Liver (tissue), 9 donors: ENCODE results near the gene TBC1D5. TPM values are rescaled to one million over a fixed set of nuclear protein-coding genes. Genes with fewer than 3 reads are reported as not detected.

Experiments
- DNase-seq: peaks from one replicate; pipeline ENCODE4 v3.0.0-alpha.2; 2017; ENCODE audit warnings: low spot score
- H3K27ac ChIP-seq, 2 donors: one replicate each; pipeline ENCODE4 v1.7.0; 2013; ENCODE audit warnings: inconsistent platforms in 2 of 2, low read length in 2 of 2, control low read depth in 1 of 2, low read depth in 1 of 2, mild to moderate bottlenecking in 1 of 2
- H3K27me3 ChIP-seq, 4 donors: one replicate each; pipeline versions ENCODE4 v1.6.1 to v1.7.0; 2013; ENCODE audit warnings: low read length in 3 of 4, inconsistent platforms in 1 of 4, mild to moderate bottlenecking in 1 of 4, moderate library complexity in 1 of 4; ENCODE audit not compliant: control insufficient read depth in 4 of 4, insufficient read depth in 4 of 4
- H3K36me3 ChIP-seq, 4 donors: one replicate each; pipeline versions ENCODE4 v1.6.1 to v1.7.0; 2013; ENCODE audit warnings: low read length in 3 of 4, mild to moderate bottlenecking in 3 of 4, low read depth in 1 of 4, moderate library complexity in 1 of 4; ENCODE audit not compliant: control insufficient read depth in 4 of 4, insufficient read depth in 3 of 4
- H3K4me1 ChIP-seq, 4 donors: one replicate each; pipeline versions ENCODE4 v1.6.1 to v1.7.0; 2013; ENCODE audit warnings: low read length in 3 of 4, mild to moderate bottlenecking in 3 of 4, moderate library complexity in 1 of 4; ENCODE audit not compliant: control insufficient read depth in 4 of 4, insufficient read depth in 4 of 4
- H3K4me3 ChIP-seq, 3 donors: one replicate each; pipeline versions ENCODE4 v1.6.1 to v1.7.0; 2013; ENCODE audit warnings: low read length in 3 of 3, control low read depth in 1 of 3, low read depth in 1 of 3, mild to moderate bottlenecking in 1 of 3
- H3K9ac ChIP-seq, 2 donors: one replicate each; pipeline ENCODE4 v1.7.0; 2013; ENCODE audit warnings: low read length in 2 of 2, mild to moderate bottlenecking in 2 of 2, moderate library complexity in 2 of 2, control low read depth in 1 of 2, low read depth in 1 of 2
- H3K9me3 ChIP-seq, 4 donors: one replicate each; pipeline versions ENCODE4 v1.6.1 to v1.7.0; 2013; ENCODE audit warnings: low read length in 3 of 4; ENCODE audit not compliant: control insufficient read depth in 4 of 4
- CTCF ChIP-seq: fragments of 150-350 bp; IDR thresholded peaks from 2 replicates; pipeline ENCODE4 v1.5.1; 2017; ENCODE audit warnings: improper control_type of control experiment, low read depth, low read length; ENCODE audit not compliant: missing input control
- EGR1 ChIP-seq, 2 donors: IDR thresholded peaks; 2 replicates each; pipeline ENCODE4 v1.6.1; 2016 to 2018; ENCODE audit warnings: antibody characterized with exemption in 2 of 2, low read depth in 2 of 2
- FOXA1 ChIP-seq: IDR thresholded peaks from 2 replicates; pipeline ENCODE4 v1.6.1; 2016; ENCODE audit warnings: antibody characterized with exemption
- FOXA2 ChIP-seq: IDR thresholded peaks from 2 replicates; pipeline ENCODE4 v1.6.1; 2016; ENCODE audit warnings: antibody characterized with exemption
- JUND ChIP-seq, 2 donors: IDR thresholded peaks; 2 replicates each; pipeline ENCODE4 v1.6.1; 2016; ENCODE audit warnings: antibody characterized with exemption in 2 of 2
- NR2F2 ChIP-seq: IDR thresholded peaks from 2 replicates; pipeline ENCODE4 v1.6.1; 2016; ENCODE audit warnings: antibody characterized with exemption
- REST ChIP-seq: IDR thresholded peaks from 2 replicates; pipeline ENCODE4 v1.6.1; 2016; ENCODE audit warnings: antibody characterized with exemption, mild to moderate bottlenecking
- RXRA ChIP-seq, 2 donors: IDR thresholded peaks; 2 replicates each; pipeline ENCODE4 v1.6.1; 2017 to 2018; ENCODE audit warnings: antibody characterized with exemption in 2 of 2, mild to moderate bottlenecking in 1 of 2
- SP1 ChIP-seq: IDR thresholded peaks from 2 replicates; pipeline ENCODE4 v1.6.1; 2018; ENCODE audit warnings: antibody characterized with exemption, mild to moderate bottlenecking
- TAF1 ChIP-seq: conservative IDR thresholded peaks from 2 replicates; pipeline ENCODE4 v1.6.1; 2016; ENCODE audit warnings: antibody characterized with exemption, mild to moderate bottlenecking
- YY1 ChIP-seq: IDR thresholded peaks from 2 replicates; pipeline ENCODE4 v1.6.1; 2016; ENCODE audit warnings: antibody characterized with exemption, mild to moderate bottlenecking
- ZBTB33 ChIP-seq: IDR thresholded peaks from 2 replicates; pipeline ENCODE4 v1.6.1; 2016; ENCODE audit warnings: antibody characterized with exemption
- WGBS: extraction: QIAGEN DNeasy Blood & Tissue Kit; methylation state at CpG from one replicate; pipeline ENCODE4 v1.1.7; 2013; 5-methylcytosine and 5-hydroxymethylcytosine counted together
- polyA plus RNA-seq, 2 donors: library from polyadenylated mRNA; stranded (reverse) in 1 of 2; unstranded in 1 of 2; fragments of 200-250 nt in 1 of 2; fragments of >200 nt in 1 of 2; fragmentation: Nextera tagmentation in 1 of 2; extraction: Ambion mirVana in 1 of 2; gene quantifications; one replicate each; pipeline versions ENCODE4 v1.2.1 to v1.2.3, GENCODE V29; 2013 to 2015
- total RNA-seq, 2 donors: library from RNA; depleted of rRNA; stranded (reverse); fragments of >200 nt; gene quantifications; one replicate each; pipeline ENCODE4 v1.2.3, GENCODE V29; 2014
- donor health status: healthy.
- donor health status: healthy.
- donor health status: healthy.
- donor health status: healthy.
- donor health status: healthy.

The TBC1D5 gene
- total and polyA plus RNA-seq, 4 donors, result 9.1 to 45.6 (median 25.6) TPM

GRCh38 chr3:17122758-17123157 is 619.7 kb downstream of the TBC1D5 start:
- DNase-seq, result no peak
- Histone ChIP-seq H3K27ac (no peak overlapping the region), H3K27me3 (no peaks in the 10 kb centered on the region), H3K4me3 (no peak overlapping the region), H3K4me1 (no peaks in the 10 kb centered on the region), H3K9ac (no peak overlapping the region), H3K9me3 (peaks cover 0 to 2% (median 0%) of the 10 kb centered on the region in 4 donors), H3K36me3 (no peaks in the 10 kb centered on the region)
- WGBS, result 83% methylated on average over 3 of the region's 3 CpGs
- TF ChIP-seq FOXA1 (no peak), REST (no peak), ZBTB33 (no peak)

GRCh38 chr3:17121336-17121735 is 621.1 kb downstream of the TBC1D5 start:
- no peak for TF ChIP-seq FOXA2
- no peak for TF ChIP-seq EGR1 (IDR thresholded peaks at IDR 0.05; ENCODE audit: low read depth in 2 of 2)
- TF ChIP-seq ZBTB33, result no peak
- TF ChIP-seq CTCF, result no peak
- no peak for TF ChIP-seq JUND (IDR thresholded peaks at IDR 0.05)
- TF ChIP-seq RXRA (IDR thresholded peaks at IDR 0.05), result no peak
- no peak for TF ChIP-seq NR2F2
- no peak for TF ChIP-seq TAF1
- TF ChIP-seq SP1, result no peak
- no peak for TF ChIP-seq YY1
- no peaks in the 10 kb centered on the region for H3K27me3 ChIP-seq
- no peaks in the 10 kb centered on the region for H3K36me3 ChIP-seq
- no peak for DNase-seq
- peaks cover 0 to 2% (median 0%) of the 10 kb centered on the region in 4 donors for H3K9me3 ChIP-seq
- H3K27ac ChIP-seq, result no peak overlapping the region
- H3K9ac ChIP-seq, result no peak overlapping the region
- H3K4me1 ChIP-seq, result no peaks in the 10 kb centered on the region
- no peak overlapping the region for H3K4me3 ChIP-seq
- WGBS, result 85% methylated on average over 2 of the region's 2 CpGs
